Posterior cingulate gyrus (tissue), 11 donors: Measurements from ENCODE around the gene DUSP28.
"Not testable (repeated sequence)": the region's sequence is repeated elsewhere in the genome, so short reads cannot be mapped to it uniquely, and the experiment has no call there.

ENCODE experiments used
- DNase-seq, 10 donors: peaks; one replicate each; pipeline versions ENCODE4 v3.0.0 to v3.0.0-alpha.2; 2020 to 2021; ENCODE audit warnings: mixed read lengths in 3 of 10
- intact Hi-C: fragments of 100-400 bp; cut with DNase I; formaldehyde crosslinking; loops from one replicate; pipeline ENCODE4 v1.15.1; 2023

The DUSP28 gene

DNA sequence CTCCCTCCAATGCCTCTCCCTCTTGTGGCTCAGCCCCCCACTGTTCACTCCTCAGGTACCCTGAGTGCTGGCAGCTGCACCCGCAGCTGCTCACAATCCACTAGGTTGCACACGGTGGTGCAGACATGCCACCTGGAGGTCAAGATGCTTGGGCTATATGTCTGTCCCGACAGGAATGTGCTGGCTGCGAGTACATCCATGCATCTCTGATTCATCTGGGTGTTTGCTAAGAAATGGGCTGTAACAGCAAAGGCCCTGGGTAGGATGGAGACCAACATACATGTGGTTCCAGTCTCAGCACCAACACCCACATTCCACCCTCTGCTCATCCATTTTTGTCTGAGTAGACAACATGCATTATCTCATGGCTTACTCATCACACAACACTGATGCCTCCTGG lies 33.6 kb upstream of the DUSP28 start:
- intact Hi-C loops: no loop called here

DNA sequence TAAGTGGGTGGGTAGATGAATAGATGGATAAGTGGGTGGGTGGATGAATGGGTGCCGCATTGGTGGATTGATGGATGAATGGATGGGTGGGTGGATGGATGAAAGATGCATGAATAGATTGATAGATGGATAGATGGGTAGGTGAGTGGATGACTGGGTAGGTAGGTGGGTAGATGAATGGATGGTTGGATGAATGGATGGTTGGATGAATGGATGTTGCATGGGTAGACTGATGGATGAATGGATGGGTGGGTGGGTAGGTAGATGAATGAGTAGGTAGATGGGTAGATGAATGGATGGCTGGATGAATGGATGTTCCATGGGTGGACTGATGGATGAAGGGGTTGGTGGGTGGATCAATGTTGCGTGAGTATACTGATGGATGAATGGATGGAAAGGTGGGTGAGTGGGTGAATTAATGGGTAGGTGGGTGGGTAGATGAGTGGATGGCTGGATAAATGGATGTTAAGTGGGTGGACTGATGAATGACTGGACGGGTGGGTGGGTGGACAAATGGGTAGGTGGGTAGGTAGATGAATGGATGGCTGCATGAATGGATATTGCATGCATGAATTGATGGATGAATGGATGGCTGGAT lies 32.9 kb upstream of the DUSP28 start:
- no peak for DNase-seq
- intact Hi-C loops: no loop called here

More for the DNA sequence above, 33.6 kb upstream of the DUSP28 start:
- DNase-seq: no peak

DNA sequence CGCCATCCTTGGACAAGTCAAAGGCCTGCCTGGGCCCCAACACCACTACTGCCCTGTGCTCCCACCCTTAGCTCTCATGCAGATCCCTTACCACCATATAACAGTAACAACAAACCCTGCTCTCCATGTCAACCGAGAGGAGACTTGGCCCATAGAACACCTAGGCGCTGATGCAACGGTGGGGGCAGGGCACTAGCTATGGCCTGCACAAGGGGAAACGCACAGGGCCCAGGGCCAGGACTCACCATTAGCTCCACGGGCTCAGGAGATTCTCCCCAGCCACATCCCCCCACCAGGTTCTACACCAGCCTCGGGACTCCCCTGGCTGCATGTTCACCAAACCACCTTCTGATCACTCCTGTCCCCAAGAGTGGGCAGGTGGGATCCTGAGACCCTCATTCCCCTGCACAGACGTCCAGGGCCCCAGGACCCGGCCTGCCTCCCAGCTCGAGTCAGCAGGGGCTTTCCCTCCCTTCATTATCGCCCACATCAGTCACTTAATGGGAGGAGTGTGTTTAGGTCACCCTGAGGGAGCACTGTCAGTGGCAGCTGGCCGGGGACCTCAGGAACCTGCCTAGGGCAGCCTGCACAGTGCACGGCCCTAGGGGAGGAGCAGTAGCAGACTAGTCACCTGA lies 31.6 kb upstream of the DUSP28 start:
- peak in 1 of 10 donors; percentile 67 for DNase-seq
- intact Hi-C loops: no loop called here

DNA sequence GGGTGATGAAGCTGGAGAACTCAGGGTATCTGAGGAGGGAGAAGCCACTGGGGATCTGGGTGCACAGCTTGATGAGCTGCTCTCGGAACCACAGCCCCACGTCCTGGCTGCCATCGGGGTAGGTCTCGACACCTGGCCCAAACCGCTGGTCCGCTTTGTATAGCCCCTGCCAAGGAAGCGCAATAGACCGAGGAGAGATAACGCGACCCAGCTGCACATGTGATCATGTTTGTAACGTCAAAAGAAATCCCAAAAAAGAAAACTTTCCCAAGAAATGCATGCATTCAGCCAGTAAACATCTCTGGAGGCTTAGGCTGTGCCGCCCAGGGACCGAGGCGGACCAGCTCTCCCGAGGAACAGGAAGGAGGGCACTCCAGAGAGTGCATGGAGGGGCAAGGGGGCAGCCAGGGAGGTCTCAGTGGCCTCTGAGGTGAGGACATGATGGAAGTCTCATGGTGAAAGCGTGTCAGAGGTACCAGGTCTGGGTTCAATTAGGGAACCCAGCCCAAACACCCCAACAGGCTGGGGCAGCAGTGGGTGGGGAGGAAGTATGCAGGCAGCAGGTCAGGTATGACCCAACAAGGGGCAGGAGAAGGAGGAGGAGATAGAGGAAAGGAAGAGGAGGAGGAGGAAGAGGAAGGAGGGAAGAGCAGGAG lies 30.7 kb upstream of the DUSP28 start:
- intact Hi-C loops: no loop called here
- DNase-seq: peak in 1 of 10 donors; percentile 47

DNA sequence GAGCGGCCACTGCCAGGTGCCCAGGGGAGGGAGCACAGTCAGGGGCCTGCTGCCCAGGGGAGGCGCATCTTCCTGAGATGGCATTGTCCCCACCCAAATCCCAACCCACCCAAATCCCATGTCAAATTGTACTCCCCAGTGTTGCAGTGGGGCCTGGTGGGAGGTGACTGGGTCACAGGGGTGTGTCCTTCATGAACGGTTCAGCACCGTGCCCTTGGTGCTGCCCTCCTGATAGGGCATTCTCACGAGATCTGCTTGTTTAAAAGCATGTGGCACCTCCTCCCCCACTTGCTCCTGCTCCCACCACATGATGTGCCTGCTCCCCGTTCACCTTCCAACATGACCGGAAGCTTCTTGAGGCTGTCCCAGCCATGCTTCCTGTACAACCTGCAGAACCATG lies 30.0 kb upstream of the DUSP28 start:
- peak in 1 of 10 donors; percentile 49 for DNase-seq
- intact Hi-C loops: no loop called here

DNA sequence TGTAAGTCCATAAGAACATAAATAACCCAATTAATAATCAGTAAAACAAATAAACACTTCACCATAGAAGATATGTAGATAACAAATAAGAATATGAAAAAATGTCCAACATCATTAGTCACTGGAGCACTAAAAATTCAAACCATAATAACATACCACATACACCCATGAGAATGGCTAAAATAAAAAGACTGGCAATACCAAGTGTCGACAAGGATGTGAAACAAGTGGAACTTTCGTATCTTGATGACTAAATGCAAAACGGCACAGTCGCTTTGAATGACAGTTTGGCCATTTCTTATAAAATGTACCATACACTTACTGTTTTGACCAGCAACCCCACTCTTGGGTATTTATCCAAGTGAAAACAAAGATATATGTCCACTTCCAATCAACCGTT lies 29.1 kb upstream of the DUSP28 start:
- DNase-seq: no peak
- intact Hi-C loops: no loop called here

DNA sequence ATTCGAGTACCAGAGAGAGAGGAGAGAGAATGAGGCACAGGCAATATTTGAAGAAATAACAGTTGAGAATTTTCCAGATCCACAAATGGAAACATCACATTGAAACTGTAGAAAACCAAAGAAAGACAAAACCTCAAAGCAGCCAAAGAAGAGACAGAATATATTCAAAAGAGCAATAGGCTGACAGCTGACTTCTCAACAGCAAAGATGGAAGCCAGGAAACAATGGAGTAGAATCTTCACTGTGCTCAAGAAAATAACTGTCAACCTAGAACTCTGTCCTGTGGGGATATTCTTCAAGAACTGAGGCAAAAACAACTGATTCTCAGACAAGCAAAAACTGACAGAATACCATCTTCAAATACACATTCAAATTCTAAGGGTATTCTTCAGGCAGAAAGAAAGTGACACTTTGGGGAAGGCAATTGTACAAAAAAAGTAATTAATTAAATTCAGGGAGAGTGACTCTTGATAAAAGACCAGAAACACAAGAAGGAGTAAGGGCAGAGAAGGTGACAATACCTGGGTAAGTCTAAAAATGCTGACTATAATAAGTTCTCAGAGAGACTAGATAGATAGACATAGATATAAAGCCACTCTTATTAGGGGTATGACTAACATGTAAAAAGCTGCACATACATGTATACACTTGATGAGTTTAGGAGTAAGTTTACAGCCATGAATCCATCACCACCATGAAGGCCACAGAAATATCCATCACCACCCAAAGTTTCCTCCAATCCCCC lies 28.0 kb upstream of the DUSP28 start:
- DNase-seq: no peak
- intact Hi-C loops: no loop called here

DNA sequence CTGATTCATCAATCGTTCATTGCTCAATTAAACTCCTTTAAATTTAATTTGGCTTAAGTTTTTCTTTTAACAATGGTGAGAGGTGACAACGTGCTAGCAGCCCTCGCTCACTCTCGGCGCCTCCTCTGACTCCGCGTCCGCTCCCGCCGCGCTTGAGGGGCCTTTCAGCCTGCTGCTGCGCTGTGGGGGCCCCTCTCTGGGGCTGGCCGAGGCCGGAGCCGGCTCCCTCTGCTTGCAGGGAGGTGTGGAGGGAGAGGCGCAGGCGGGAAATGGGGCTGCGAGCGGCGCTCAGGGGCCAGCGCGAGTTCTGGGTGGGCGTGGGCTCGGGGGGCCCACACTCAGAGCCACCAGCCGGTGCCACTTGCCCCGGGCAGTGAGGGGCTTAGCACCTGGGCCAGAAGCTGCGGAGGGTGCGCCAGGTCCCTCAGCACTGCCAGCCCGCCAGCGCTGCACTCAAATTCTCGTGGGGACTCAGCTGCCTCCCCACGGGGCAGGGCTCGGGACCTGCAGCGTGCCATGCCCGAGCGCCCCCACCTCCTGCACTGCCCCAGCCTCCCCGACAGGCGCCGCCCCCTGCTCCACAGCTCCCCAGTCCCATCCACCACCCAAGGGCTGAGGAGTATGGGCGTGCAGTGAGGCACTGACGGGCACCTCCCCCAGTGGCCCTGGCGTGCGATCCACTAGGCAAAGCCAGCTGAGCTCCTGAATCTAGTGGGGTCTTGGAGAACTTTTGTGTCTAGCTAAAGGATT lies 22.0 kb upstream of the DUSP28 start:
- intact Hi-C loops: no loop called here
- DNase-seq: no peak

DNA sequence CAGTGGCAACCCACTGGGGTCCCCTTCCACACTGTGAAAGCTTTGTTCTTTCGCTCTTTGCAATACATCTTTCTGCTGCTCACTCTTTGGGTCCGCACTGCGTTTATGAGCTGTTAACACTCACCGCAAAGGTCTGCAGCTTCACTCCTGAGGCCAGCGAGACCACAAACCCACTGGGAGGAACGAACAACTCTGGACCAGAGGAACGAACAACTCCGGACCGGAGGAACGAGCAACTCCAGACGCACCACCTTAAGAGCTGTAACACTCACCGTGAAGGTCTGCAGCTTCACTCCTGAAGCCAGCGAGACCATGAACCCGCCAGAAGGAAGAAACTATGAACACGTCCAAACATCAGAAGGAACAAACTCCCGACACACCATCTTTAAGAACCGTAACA lies 21.1 kb upstream of the DUSP28 start:
- intact Hi-C loops, DNase-seq: not testable (repeated sequence)

DNA sequence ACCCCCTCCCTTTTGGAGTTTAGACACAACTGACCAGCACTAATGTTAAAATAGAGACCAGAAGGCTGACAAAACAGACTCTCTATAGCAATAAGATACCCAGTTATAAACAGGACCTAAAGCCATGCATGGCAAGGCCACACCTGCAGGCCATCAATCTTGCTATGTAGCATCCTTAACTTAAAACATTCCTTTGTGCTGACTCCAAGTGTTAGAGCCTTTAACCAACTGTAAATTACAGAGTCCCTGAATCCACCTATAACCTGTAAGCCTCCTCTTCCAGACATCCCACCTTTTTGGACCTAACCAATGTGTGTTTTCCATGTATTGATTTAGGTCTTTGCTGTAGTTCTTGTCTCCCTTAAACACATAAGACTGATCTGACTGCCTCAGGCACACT lies 20.3 kb upstream of the DUSP28 start:
- intact Hi-C loops: no loop called here
- no peak for DNase-seq

DNA sequence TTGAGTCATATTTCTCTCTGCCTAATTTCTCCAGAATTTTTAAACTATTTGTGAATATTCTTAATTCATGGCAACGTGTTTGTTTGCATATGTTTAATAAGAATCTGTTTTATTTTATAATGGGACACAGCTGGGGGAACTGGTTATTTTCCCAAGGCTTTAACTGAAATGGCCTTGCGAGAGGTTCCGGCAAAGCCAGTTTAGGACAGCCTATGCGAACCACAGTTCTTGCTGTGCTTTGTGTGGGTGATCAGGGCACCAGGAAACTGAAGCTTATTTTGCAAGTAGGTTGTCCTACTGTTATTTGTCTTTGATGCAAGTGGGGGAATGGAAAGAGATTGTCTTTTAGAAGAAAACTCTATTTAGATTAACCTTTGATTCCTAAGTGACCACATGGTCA lies 8.9 kb upstream of the DUSP28 start:
- intact Hi-C loops: no loop called here
- DNase-seq: no peak

DNA sequence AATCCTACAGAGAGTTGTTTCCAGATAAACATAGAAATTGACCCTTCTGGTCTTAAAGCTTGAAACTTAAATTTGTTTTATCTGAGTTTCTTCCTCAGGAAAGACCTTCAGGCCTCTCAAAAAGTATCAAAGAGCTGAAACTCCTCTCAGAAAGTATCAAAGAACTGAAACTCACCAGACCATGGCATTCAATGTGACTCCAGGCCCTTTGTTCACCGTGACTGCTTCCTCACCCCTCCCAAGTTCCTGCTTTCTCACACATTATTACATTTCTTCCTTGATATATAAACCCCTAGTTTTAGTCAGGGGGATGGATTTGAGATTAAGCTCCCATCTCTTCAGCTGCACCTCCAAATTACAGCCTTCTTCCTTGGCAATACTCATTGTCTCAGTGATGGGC lies 8.3 kb upstream of the DUSP28 start:
- intact Hi-C loops: no loop called here
- DNase-seq: no peak

DNA sequence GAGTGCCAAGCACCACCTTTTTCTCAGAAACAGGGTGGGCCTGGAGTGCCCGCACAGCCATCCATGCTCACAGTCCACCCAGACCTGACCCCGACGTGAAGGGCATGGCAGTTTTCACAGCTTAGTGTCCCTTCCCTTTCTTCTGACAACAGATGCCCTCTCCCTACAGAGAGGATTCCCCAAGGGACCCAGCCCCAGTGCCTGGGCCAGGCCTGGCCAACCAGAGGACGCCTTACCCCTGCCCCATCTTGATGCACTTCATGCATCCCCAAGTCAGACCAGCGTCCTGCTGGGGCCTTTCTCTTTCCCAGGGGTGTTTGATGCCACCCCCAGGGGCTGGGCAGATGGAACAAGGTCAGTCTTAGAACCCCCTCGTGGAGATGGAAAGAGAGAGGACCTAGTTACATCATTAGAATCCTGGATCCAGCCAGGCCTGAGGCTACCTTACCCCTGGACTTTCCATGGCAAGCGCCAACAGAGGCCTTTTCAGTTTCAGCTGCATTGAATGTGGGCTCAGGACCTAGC lies 6.1 kb upstream of the DUSP28 start:
- DNase-seq: no peak
- intact Hi-C loops: no loop called here

DNA sequence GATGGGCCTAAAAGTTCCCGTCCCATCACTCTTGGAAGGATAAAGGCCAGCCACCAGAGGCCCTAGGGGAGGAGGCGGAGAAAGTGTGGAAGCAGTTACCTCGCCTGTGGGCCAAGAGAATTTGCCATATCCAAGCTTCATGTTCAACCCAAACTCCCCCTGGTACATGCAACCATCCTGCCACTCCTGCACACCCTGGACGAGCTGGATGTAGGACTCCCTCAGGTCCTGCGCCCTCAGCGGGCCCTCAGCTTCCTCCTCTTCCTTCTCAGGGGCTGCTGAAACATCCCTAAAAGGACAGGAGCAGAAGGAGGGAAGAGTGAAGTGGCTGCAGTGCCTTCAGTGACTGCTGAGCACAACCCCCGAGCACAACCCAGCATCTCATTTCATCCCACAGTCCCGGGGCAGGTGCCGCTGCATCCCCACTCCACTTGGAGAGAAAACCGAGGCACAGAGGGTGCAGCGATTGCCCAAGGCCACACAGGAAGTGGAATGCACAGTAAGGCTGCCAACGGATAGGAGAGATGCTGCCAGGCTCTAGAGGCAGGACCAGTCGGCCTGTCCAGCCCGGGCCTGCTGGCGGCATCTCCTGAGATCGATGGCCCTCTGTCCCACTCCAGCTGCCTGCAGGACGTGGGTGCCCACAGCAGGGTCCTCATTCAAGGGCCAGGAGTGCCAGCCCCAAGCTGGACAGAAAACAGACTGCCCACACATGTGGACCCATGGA lies 5.2 kb upstream of the DUSP28 start:
- intact Hi-C loops: no loop called here
- no peak for DNase-seq

DNA sequence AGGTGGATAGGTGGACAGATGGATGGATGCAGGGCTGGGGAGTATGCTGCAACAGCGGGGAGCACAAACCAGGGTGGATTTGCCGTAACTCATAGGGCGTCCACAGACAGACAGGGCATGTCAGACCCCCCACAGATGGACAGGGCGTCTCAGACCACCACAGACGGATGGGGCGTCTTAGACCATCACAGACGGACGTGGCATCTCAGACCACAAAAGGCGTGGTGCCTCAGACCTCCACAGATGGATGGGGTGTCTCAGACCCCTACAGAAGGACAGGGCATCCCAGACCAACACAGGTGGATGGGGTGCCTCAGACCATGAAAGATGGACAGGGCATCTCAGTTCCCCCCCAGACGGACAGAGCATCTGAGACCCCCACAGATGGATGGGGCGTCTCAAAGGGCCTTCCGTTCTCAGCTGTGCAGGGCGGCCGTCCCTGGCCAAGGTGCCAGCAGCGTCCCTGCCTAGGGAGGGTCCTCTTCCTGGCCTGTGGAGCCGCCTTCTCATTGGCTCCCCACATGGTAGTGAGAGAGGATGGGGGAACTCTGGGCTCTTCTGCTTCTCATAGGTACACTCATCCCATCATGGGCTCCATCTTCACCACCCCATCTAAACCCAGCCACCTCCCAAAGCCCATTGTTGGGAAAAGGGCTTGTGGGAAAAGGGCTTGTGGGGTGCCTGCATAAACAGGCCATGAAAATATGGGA lies 4.5 kb upstream of the DUSP28 start:
- intact Hi-C loops: no loop called here
- DNase-seq: peak in 2 of 10 donors; percentile 32 to 69

DNA sequence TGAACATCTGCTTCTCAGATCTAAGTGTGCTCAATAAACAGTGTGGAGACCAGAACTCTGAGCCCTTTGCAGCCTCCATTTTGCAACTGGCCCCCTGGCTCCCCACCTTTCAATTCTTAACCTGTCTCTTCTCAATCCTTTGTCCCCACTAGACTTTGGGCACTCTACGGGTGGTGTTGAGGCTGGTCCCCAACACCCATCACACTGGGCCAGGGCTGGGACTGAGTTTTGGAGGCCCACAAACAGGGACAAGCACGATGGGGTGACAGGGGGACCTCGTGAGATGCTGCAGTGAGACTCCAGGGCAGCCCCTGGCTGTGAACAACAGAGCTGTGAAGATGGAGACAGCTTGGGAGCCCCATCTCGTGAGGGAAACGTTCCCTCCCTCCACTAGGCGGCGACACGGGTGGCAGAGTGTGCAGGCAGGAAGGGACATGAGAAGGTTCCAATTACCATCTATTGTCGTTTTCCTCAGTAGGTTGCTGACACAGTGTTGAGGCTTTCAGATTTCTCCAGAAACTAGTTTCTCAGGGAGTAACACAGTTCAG lies 3.5 kb upstream of the DUSP28 start:
- intact Hi-C loops: no loop called here
- DNase-seq: peak in 6 of 10 donors; percentile 32 to 90 (median 64)

DNA sequence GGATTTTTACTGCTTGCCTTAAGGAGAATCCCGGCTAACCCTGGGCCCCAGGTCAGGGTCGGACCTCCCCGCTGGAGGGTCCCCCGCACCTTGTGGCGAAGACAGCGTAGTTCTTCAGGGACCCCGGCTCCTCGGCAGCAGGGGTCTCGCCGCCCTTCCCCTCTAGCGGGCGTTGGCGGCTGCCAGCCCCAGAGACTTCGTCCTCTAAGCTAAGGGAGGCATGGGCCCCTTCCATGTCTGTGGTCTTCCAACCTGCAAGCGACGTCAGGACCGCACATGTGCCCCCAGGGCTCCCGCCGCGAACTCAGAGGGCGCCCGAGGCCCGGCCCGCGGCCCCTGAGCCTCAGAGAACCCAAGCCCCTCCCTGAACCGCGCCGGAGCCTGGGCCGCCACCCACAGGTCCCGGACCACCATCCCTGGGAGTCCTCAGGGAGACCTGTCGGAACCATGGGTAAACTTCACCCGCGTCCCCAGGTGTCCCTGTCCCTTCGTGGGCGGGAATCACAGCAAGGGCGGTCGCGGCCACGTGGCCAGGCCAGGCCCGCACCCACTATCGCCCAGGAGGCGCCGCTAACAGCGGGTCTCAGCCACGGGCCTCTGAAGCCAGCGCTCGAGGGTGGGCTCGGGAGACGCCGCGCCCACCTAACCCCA lies 2.9 kb upstream of the DUSP28 start:
- DNase-seq: peak in 2 of 10 donors; percentile 84 to 85
- intact Hi-C loops: no loop called here

DNA sequence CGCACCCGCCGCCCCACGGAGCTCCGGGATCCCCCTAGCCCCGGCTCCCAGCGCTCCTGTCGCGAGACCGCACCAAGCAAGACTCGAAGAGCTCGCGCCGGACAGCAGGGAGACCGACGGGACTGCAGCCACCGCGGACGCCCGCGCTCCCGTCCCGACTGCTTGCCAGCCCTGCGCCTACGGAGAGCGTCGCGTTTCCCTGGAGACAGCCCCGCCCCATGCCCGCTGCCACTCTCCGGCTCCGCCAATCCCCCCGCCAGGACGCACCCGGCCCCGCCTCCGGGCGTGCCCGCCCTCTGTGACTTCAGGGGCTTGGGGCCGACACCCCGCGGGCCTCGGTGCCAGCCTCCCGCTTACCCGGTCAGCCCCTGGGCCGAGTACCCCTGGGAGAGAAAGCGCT lies 2.3 kb upstream of the DUSP28 start, which contains the start of gene ANKMY1:
TSS of gene ANKMY1 (minus strand) at position 181 of the 400 bp plus-strand sequence. CDS start 653 bp downstream, outside the sequence.
- intact Hi-C loops: no loop called here
- peak in 9 of 10 donors; percentile 51 to 95 (median 71) for DNase-seq
